NCI-H2227 (cell line): ENCODE measurements around the gene KIT.

Source experiments
- DNase-seq: peaks from one replicate; lab custom pipeline; 2025; ENCODE audit not compliant: unreplicated experiment; lab: John Stamatoyannopoulos, UW

Gene KIT

GRCh38 chr4:54743562-54743961 lies 85.8 kb downstream of the KIT start:
- DNase-seq: no peak

DNA sequence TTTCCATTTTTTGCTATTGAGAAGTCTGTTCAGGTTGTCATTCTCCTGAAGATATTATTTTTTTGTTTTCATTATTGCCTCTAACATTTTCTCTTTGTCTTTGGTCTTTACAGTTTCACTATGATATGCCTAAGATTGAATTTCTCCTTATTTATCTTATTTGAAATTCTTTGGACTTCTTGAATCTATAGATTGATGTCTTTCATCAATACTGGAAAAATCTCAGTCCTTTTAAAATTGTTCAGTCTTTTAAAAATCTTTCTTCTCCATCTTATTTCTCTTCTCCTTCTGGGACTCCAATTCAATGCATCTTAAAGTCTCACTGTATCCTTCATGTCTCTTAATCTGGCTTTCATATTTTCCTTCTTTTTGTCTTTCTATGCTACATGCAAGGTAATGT lies 86.7 kb downstream of the KIT start:
- DNase-seq: no peak

DNA sequence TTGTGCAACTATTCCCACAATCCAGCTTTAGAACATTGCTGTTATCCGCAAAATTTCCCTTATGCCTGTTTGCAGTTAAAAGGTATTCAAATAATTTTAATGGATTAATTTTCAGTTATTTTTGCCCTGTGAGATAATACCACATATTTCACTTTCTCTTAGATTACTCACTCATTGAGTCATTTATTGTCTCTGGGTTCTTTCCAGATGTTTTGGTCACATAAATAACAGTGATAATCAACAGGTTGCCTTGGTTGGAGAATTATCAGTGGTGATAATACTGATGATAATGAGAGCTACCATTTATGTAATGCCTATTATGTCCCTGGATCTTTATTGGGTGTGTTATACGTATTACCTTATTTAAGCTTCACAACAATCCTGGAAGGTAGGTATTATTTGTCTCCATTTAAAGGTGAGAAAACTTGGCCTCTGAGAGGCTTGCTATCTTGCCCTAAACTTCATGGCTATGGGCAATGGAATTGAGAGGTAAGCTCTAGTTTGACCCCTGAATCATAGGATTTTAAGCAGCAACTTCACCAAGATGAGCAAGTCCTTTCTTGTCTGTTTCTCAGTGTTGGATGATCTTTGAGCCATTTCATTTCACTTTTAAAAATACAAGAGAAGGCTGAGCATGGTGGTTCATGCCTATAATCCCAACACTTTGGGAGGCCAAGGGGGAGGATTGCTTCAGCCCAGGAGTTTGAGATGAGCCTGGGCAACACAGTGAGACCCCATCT lies 87.4 kb downstream of the KIT start:
- no peak for DNase-seq

DNA sequence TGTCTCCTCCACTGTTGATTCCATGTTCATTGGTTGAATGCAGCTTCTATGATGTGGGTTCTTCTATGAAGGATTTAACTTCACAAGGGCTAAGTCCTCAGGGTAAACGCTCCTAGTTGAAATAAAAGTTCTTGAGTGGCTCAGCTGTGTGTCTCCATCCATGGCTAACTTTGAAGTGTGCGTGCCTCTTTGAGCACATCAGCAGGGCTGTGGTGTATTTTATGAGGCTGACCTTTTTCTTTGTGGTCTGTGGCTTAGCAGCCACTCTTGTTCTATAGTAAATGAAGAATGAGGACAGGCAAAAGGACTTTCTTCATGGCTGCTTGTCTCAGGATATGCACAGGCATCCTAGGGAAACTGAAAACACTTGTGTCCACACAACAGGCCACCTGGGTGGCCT lies 88.5 kb downstream of the KIT start:
- DNase-seq: no peak

DNA sequence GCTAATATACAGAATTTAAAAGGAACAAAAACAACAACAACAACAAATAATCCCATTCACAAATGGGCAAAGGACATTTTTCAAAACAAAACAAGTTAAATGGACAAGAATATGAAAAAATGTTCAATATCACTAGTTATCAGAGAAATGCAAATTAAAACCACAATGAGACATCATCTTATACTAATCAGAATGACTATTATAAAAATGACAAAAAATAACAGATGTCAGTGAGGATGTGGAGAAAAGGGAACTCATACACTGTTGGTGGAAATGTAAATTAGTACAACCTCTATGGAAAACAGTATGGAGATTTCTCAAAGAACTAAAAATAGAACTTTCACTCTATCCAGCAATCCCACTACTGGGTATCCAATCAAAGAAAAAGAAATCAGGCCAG lies 92.6 kb downstream of the KIT start:
- no peak for DNase-seq

GRCh38 chr4:54754394-54754793 lies 96.6 kb downstream of the KIT start:
- no peak for DNase-seq

DNA sequence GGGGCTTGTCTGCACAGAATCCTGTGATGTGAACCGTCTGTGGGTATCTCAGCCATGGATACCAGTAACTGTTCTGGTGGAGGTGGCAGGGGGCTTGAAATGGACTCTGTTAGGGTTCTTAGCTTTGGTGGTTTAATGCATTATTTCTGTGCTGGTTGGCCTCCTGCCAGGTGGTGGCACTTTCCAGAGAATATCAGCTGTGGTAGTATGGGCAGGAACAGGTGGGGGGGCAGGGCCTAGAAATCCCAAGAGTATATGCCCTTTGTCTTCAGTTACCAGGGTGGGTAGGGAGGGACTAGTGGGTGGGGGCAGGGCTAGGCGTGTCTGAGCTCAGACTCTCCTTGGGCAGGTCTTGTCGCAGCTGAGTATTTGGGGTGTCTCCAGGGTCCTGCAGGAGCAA lies 106.7 kb downstream of the KIT start:
- no peak for DNase-seq

DNA sequence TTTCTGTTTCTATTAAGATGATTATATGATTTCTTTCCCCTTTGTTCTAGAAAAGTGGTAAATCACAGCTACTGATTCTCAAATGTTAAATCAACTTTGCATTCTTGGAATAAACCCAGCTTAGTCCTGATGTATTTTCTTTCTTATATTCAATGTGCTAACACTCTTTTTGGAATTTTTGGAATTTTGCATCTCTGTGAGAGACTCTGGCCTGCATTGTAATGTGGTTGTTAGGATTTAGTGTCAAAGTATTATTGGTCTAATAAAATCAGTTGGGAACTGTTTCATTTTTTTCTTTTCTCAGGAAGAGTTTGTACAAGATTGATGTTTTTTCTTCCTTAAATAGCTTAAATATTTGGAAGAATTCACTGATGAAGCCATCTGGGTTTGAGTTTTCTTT lies 109.6 kb downstream of the KIT start:
- DNase-seq: no peak

DNA sequence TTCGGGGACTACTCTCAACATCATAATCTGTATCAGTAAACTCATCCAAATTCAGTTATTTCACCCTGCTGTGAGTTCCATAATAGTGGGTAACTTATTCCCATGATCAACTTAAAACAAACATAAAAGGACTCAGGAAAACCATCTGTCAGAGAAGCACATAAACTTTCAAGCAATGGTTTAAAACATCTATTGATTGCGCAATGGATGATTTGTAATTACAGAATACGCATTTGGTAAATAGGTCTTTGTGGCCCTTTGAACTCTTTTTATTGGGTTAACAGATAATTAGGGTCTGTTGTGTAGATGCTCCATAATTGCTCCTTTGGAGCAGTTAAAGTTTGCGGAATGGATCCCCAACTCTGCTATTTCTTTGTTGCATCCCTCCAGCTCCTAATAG lies 115.3 kb downstream of the KIT start:
- DNase-seq: no peak

GRCh38 chr4:54779036-54779435 lies 121.3 kb downstream of the KIT start:
- DNase-seq: no peak

DNA sequence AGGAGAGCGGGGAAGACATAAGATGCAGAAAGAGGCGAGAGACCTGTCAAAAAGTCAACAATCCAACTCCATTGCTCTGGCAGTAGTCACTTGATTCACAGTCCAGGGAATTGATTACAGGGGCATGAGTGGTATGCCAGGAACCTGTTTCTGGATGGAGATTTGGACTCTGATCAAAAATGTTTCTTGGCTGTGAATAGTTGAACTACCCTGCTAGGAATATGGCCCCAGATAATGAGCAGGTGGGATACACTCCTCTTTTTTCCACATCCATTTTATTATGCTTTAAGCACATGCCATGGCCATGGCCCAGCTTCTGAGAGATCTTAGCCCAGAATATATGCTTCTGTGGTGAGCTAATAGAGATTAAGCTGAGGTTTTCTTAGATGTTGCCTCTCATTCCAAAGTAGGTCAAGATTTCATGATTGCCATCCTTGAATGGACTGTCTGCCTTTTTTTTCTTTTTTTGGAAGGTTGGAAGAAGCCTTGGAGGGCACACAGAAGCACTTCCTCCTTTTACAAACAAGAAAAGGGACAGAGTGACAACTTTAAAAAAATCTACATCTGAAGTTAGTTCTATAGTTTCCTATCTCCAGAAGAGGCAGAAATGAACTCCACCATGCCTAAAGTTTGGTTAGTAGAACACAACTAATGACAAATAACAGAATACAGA lies 121.9 kb downstream of the KIT start:
- no peak for DNase-seq

DNA sequence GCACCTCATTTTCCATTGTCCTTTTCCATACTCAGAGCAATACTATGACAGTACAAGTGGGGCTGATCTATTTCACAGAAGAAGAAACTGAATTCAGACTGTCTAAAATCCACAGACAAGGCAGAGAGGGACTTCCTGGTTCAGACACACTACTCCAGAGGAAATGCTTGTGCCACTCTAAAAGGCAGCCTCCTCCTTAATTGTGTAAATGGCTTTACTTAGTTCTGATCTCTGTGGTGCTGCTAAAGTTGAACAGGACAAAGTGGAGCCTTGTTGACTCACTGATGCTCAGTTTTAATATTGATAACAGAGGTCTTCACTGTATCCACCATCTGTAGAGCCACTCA lies 122.4 kb downstream of the KIT start:
- DNase-seq: no peak

- no peak for DNase-seq
Observed at GRCh38 chr4:54781756-54782155, 124.0 kb downstream of the KIT start.

- no peak for DNase-seq
Observed at GRCh38 chr4:54783402-54784110, 125.8 kb downstream of the KIT start.

- DNase-seq: peak; percentile 19
Observed at GRCh38 chr4:54784161-54784671, 126.5 kb downstream of the KIT start.
